Cortex of kidney (tissue), 1 donor: ENCODE results near the gene KIR3DL2.
"Not testable (repeated sequence)": the region's sequence is repeated elsewhere in the genome, so short reads cannot be mapped to it uniquely, and the experiment has no call there.

Source experiments
- DNase-seq: peaks from one replicate; lab custom pipeline; 2025; lab: John Stamatoyannopoulos, UW

KIR3DL2 gene

DNA sequence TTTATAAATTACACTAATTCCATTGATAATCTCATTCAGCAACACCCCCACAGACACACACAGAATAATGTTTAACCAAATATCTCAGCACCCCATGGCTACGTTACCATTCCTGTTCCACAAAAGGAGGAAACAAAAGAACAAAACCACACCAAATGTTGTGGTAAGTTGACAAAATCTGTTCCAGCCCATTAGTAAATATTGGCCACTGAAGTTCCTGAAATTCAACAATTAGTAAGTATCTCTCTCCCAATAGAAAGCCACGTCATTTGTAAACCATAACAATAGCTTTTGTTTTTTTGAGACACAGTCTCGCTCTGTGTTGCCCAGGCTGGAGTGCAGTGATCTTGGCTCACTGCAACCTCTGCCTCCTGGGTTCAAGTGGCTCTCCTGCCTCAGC is 21.5 kb downstream of the KIR3DL2 start:
- no peak for DNase-seq

DNA sequence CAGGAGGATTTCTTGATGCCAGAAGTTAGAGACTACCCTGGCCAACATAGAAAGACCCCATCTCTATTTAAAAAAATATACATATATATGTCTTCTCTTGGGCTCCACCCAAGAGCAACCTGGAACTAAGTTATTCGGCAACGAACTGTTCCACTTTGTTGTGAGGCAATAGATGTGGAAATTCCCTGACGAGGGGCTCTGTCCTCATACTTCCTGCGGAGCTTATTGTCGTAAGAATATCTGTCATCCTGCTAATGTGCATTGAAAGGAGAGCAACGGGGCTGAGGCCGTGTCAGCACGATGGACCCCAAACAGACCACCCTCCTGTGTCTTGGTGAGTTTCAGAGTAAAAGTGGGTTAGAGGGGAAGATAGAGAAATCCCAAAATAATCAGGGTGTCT is 23.7 kb downstream of the KIR3DL2 start, which contains the start of gene FCAR:
TSS of gene FCAR (plus strand) at position 246 of the 400 bp plus-strand sequence. CDS start at position 301, 55 bp downstream.
- no peak for DNase-seq

DNA sequence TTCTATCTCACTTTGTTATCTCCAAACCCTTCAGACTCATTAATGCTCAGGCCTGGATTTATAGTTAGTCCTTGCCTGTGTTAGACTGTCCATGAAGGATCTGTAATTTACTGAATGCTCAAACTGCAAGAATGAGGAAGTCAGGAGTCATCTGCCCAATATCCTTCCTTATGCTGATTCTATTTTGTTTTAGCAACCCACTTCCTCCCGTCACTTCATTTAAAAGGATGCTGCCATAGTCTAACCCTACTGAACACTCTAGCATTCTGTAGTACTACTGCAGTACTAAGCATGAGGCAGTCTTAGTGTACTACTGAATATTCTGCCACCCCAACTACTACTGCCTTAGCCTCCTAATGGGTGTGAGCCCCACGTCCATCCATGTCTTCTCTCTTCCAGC is 25.3 kb downstream of the KIR3DL2 start:
- DNase-seq, result no peak

DNA sequence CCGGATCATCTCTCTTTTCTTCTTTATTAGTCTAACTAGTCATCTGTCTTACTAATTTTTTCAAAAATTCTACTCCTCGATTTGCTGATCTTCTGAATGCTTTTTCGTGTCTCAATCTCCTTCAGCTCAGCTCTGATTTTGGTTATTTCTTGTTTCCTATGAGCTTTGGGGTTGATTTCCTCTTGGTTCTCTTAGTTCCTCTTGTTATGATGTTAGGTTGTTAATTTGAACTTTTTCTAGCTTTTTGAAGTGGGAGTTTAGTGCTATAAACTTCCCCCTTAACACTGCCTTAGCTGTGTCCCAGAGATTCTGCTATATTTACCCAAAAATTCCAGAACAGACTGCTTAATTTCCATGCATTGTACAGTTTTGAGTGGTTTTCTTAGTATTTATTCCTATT is 27.2 kb downstream of the KIR3DL2 start:
- no peak for DNase-seq

DNA sequence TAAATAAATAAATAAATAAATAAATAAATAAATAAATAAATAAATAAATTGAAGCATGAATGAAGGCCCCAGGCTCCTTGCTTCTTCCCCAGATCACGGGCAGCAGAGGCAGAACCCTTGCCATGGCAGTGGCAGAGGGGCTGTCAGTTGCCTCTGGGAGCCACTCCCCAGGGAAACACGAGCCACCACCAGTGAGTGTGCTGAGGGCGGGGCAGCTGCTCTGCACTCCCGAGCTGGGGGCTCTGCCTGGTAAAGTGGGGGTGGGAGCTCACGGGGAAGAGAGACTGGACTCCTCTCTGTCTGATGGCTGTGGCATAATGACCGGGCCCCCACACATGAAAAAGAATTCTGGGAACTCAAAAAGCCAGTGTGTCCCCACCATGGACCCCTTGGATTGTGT is 31.6 kb downstream of the KIR3DL2 start:
- no peak for DNase-seq

DNA sequence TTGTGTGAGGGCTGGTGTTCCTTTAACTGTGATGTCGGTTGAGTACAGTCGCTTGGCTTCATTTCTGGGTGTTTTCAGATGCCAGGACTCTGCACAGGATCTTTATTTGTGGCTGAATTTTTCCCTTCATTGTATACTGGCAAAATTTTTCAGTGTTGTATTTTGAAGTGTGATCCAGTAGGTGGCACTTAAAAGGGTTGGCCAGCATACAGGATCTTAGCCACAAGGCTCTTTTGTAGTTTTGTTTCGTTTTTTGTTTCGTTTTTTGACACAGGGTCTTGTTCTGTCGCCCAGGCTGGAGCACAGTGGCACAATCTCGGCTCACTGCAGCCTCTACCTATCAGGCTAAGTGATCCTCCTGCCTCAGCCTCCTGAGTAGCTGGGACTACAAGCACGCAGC is 32.5 kb downstream of the KIR3DL2 start:
- no peak for DNase-seq

DNA sequence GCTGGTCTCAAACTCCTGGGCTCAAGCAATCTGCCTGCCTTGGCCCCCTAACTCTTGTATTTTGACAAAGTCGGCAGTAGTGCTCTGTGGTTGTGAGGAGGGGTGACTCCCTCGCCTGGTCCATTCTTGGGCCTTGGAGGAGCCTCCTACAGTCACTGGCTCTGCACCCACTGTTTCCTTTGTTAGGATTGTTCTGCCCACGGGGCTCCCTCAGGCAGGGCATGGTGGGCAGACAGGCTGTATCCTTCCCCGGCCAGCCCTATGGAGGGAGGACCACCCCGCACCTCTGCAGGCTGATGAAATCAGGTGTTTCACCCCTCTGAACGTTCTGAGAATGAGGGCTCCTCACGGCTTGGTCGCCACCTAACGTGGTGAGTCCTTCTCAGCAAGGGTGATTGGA is 33.0 kb downstream of the KIR3DL2 start:
- no peak for DNase-seq

DNA sequence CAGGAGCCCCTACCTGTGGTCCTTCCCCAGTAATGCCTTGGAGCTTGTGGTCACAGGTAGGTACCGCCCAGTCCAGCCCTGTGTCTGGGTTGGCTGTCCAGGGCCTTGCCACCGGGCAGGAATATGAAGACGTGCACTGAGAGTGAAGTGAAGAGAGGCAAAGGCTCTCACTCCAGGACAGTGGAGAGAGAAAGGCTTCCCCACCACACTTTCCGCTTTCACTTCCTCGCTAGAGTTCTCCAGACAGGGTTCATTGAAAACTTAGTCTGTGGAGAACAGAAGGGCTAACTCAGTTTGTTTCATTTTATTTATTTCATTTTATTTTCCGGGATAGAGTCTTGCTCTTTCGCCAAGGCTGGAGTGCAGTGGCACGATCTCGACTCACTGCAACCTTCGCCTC is 38.0 kb downstream of the KIR3DL2 start:
- no peak for DNase-seq

DNA sequence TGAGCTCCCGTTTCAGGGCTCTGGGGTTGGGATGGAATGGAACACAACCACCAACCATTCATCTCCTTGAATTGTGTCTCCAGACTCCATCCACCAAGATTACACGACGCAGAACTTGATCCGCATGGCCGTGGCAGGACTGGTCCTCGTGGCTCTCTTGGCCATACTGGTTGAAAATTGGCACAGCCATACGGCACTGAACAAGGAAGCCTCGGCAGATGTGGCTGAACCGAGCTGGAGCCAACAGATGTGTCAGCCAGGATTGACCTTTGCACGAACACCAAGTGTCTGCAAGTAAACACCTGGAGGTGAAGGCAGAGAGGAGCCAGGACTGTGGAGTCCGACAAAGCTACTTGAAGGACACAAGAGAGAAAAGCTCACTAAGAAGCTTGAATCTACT is 39.3 kb downstream of the KIR3DL2 start:
- DNase-seq, result no peak

DNA sequence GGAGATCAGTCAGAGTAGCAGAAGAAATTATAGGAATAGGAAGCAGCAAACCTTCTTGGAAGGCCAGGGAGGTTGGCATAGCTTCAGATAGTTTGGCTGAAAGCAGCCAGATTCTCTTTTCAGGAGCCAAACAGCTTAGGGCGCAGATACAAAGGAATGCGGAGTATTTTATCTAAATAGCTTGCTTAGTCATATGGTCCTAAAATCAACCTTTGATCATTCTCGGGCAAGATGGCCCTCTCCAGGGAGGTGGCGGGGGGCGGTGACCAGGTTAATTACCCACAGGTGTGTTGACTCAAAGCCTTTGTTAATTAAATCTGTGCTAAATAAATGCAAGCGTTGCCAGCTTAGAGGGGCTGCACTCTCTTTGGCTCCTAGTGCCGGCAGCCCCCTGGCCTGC is 43.2 kb downstream of the KIR3DL2 start:
- no peak for DNase-seq

DNA sequence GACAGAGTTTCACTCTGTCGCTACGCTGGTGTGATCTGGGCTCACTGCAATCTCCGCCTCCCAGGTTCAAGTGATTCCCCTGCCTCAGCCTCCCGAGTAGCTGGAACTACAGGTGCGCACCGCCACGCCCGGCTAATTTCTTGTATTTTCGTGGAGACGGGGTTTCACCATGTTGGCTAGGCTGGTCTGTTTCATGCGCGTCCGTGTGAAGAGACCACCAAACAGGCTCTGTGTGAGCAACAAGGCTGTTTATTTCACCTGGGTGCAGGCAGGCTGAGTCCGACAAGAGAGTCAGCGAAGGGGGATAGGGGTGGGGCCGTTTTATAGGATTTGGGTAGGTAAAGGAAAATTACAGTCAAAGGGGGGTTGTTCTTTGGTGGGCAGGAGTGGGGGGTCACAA is 43.9 kb downstream of the KIR3DL2 start:
- not testable (repeated sequence) for DNase-seq

DNA sequence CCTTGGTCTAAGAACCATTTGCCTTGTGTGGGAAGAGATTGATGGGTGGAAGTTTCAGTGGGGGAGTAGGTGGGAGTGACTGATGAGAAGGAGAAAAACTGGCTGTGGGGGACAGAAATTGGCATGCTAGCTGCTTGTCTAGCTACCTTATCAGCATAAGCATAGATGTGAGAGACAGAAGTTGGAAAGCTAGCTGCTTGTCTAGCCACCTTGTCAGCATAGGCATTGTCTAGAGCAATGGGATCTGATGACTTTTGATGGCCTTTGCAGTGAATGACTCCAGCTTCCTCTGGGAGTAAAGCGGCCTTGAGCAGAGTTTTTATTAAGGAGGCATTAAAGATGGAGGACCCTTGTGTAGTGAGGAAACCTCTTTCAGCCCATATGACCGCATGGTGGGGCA is 45.8 kb downstream of the KIR3DL2 start:
- no peak for DNase-seq

DNA sequence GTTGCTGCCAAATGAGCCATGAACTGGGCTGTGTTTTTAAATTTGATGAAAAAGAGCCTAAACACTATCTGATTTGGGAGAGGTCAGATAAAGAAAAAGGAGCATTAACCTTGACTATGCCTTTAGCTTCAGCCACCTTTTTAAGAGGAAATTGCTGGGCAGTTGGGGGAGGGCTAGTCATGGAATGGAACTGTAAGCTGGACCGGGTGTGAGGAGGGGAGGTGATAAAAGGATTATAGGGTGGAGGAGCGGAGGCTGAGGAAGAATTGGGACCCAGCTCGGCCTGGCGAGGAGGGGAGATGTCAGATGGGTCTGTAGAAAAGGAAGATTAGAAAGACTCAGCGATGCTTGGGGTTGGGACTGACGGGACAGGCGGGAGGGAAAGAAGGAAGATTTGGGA is 48.4 kb downstream of the KIR3DL2 start:
- DNase-seq, result not testable (repeated sequence)

DNA sequence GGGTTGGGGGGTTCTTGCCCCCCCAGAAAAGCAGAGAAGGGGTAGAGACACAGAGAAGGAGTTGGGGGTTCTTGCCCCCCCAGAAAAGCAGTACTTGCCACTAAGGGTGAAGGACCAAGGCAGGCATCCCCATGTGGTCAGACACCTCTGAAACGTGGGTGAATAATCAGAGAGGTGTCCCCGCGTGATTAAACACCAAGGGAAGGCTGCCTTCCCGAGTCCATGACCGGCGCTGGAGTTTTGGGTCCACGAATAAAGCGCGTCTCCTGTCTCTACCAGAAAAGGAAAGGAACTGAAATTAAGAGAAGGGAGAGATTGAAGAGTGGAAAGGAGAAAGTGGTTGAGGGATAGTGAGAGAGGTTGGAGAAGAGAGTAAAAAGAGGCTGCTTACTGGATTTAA is 49.4 kb downstream of the KIR3DL2 start:
- DNase-seq, result not testable (repeated sequence)

DNA sequence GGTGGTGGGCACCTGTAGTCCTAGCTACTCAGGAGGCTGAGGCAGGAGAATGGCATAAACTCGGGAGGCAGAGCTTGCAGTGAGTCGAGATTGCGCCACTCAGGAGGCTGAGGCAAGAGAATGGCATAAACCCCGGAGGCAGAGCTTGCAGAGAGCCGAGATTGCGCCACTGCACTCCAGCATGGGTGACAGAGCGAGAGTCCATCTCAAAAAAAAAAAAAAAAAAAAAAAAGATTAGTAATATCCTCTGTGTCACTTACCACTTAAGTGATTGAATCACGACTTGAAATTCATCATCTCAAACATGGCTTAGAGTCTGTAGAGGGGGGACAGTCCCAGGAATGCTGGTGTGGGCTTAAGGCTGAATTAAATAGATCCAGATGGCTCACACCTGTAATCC is 50.9 kb downstream of the KIR3DL2 start:
- not testable (repeated sequence) for DNase-seq

DNA sequence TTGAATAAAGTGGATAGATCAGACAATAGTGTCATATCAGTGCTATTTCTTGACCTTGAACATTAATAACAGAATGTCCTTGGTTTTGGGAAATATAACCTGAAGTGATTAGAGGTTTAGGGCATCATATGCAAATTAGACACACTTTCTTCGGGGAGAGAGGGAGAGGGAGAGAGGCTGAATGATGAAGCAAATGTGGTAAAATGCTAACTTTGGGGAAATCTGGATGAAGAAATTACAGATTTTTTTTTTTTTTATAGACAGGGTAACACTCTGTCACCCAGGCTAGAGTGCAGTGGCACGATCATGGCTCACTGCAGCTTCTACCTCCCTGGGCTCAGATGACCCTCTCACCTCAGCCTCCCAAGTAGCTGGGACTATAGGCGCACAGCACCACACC is 51.8 kb downstream of the KIR3DL2 start:
- no peak for DNase-seq

DNA sequence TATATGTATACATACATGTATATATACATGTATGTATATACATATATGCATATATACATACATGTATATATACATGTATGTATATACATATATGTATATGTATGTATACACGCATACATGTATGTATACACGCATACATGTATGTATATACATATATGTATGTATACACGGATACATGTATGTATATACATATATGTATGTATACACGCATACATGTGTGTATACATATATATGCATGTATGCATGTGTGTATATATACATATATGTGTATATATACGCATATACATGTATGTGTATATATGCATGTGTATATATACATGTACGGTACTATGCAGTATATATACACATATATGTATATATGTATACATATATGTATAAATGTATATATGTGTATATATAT is 53.1 kb downstream of the KIR3DL2 start:
- DNase-seq, result no peak

DNA sequence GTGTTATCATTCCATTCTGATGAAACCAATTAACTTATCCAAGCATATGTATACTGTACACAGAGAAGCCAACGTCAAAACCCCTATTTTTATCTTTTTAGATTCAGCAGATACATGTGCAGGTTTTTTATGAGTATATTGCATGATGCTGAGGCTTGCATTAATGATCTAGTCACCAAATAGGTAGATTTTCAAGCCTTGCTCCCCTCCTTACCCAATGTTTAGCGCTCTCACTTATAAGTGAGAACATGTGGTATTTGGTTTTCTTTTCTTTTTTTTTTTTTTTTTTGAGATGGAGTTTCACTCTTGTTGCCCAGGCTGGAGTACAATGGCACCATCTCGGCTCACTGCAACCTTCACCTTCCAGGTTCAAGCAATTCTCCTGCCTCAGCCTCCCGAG is 54.0 kb downstream of the KIR3DL2 start:
- not testable (repeated sequence) for DNase-seq

DNA sequence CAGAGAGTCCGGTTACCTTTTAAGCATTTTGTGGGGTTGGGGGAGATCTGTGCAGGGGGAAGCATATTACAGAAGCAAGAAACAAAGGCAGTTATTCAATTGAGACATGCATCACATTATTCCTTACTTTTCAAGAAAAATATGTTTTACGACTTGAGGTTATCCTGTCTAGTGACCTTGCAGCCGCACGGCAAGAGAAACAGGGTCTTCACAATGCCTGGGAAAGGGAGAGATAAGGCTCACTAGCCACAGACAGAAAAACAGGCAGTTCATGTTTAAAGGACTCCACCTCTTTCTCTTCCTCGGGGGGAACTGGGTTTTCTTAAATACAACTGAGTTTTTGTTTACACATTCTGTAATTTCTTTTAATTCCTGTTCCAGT is 55.2 kb downstream of the KIR3DL2 start:
- DNase-seq, result no peak

DNA sequence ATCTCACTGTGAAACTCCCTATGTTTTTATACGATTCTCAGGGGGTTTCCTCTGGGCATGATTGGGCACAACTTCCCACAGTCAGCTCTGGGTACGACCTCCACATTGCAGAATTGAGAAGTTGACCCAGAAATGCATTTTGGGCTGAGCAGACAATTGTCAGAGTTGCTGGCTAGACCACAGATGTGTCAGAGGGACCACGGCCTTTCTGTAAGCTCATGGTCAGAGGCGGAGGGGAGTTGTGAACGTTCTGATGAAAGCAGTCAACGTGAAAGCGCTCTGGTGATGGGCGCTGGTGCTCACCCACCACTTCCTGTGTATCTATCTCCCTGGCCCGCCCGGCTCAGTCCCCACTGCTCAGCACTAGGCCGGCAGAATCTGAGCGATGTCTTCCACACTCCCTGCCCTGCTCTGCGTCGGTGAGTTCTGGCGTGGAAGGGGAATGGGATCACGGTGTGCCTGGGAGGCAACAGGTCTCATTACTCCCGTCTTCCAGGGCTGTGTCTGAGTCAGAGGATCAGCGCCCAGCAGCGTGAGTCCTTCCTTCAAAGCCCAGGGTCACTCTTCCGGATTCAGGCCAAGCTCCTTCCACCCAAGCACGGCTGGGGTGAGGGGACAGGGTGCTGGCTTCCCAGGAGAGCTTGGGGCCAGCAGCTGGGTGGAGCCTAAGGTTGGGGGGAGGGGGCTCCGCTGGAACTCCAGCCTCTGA is 55.7 kb downstream of the KIR3DL2 start, which contains the start of gene NCR1:
TSS of gene NCR1 (plus strand) at position 346 of the 709 bp plus-strand sequence. CDS start at position 386, 40 bp downstream.
- DNase-seq, result no peak

DNA sequence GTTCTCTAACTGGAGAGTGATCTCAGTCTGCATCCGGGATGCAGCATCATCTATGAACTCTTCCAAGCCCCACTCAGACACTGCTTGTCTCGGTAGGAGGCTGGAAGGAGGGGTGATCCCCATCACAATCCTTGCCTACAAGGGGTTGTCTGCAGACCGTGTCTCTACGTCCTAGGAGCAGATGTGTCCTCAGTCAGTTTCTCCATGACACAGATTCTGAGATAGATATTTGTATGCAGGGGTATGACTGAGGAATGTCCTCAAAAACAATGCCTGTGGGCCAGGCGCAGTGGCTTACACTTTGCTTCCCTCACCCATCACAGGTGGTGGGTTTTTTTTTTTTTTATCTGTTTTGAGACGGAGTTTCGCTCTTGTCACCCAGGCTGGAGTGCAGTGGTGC is 56.6 kb downstream of the KIR3DL2 start:
- no peak for DNase-seq

DNA sequence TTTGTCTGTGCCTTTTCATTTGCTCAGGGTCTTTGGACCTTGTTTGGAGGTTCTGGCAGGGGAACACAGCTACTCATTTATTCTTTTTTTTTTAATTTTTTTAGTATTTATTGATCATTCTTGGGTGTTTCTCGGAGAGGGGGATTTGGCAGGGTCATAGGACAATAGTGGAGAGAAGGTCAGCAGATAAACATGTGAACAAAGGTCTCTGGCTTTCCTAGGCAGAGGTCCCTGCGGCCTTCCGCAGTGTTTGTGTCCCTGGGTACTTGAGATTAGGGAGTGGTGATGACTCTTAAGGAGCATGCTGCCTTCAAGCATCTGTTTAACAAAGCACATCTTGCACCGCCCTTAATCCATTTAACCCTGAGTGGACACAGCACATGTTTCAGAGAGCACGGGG is 57.7 kb downstream of the KIR3DL2 start:
- DNase-seq, result not testable (repeated sequence)
